ENCODE results near the gene DDX17.

DNA sequence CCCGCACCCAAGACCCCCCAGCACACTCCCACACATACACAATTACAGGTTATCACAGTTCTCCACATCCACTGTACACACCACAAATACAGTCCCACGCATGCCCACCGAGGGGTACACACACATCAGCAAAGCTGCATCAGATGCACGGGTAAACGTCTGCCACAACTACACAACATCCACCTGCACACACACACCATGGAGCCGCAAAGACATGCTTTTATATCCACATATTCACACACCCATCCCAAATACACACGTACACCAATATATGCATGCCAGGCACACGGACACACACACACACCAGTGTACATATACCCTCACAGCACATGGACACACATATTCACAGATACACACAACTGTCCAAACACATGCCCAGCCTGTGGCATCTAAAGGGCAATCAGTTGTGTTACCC lies 45.7 kb downstream of the DDX17 start:
- TF ChIP-seq CSDC2 (CRISPR knock-in tag; IDR thresholded peaks at IDR 0.05) = no peak
- TF ChIP-seq, protein P1, sequence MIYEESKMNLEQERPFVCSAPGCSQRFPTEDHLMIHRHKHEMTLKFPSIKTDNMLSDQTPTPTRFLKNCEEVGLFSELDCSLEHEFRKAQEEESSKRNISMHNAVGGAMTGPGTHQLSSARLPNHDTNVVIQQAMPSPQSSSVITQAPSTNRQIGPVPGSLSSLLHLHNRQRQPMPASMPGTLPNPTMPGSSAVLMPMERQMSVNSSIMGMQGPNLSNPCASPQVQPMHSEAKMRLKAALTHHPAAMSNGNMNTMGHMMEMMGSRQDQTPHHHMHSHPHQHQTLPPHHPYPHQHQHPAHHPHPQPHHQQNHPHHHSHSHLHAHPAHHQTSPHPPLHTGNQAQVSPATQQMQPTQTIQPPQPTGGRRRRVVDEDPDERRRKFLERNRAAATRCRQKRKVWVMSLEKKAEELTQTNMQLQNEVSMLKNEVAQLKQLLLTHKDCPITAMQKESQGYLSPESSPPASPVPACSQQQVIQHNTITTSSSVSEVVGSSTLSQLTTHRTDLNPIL (CRISPR knock-in tag; IDR thresholded peaks at IDR 0.05; ENCODE audit: low read depth) = no peak
- no peak for TF ChIP-seq RARB (CRISPR knock-in tag; IDR thresholded peaks at IDR 0.05)
- no peak for TF ChIP-seq ZFP30 (CRISPR knock-in tag; IDR thresholded peaks at IDR 0.05)
- no peak for TF ChIP-seq OSR1 (CRISPR knock-in tag; IDR thresholded peaks at IDR 0.05)
- TF ChIP-seq ZNF565 (CRISPR knock-in tag; conservative IDR thresholded peaks at IDR 0.05; ENCODE audit: low read depth) = no peak
- no peak for TF ChIP-seq ZFP3 (CRISPR knock-in tag; IDR thresholded peaks at IDR 0.05)
- no peak for TF ChIP-seq ESRRG (CRISPR knock-in tag; IDR thresholded peaks at IDR 0.05)
- TF ChIP-seq ARNTL (CRISPR knock-in tag; IDR thresholded peaks at IDR 0.05; ENCODE audit: borderline replicate concordance, low read depth) = no peak
- TF ChIP-seq GLIS3 (CRISPR knock-in tag; IDR thresholded peaks at IDR 0.05) = no peak
- TF ChIP-seq, protein P2, sequence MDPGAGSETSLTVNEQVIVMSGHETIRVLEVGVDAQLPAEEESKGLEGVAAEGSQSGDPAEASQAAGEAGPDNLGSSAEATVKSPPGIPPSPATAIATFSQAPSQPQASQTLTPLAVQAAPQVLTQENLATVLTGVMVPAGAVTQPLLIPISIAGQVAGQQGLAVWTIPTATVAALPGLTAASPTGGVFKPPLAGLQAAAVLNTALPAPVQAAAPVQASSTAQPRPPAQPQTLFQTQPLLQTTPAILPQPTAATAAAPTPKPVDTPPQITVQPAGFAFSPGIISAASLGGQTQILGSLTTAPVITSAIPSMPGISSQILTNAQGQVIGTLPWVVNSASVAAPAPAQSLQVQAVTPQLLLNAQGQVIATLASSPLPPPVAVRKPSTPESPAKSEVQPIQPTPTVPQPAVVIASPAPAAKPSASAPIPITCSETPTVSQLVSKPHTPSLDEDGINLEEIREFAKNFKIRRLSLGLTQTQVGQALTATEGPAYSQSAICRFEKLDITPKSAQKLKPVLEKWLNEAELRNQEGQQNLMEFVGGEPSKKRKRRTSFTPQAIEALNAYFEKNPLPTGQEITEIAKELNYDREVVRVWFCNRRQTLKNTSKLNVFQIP (CRISPR knock-in tag; IDR thresholded peaks at IDR 0.05; ENCODE audit: borderline replicate concordance, low read depth) = no peak
- TF ChIP-seq, protein P3, sequence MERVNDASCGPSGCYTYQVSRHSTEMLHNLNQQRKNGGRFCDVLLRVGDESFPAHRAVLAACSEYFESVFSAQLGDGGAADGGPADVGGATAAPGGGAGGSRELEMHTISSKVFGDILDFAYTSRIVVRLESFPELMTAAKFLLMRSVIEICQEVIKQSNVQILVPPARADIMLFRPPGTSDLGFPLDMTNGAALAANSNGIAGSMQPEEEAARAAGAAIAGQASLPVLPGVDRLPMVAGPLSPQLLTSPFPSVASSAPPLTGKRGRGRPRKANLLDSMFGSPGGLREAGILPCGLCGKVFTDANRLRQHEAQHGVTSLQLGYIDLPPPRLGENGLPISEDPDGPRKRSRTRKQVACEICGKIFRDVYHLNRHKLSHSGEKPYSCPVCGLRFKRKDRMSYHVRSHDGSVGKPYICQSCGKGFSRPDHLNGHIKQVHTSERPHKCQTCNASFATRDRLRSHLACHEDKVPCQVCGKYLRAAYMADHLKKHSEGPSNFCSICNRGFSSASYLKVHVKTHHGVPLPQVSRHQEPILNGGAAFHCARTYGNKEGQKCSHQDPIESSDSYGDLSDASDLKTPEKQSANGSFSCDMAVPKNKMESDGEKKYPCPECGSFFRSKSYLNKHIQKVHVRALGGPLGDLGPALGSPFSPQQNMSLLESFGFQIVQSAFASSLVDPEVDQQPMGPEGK (CRISPR knock-in tag; IDR thresholded peaks at IDR 0.05; ENCODE audit: borderline replicate concordance) = no peak
- TF ChIP-seq, protein P4, sequence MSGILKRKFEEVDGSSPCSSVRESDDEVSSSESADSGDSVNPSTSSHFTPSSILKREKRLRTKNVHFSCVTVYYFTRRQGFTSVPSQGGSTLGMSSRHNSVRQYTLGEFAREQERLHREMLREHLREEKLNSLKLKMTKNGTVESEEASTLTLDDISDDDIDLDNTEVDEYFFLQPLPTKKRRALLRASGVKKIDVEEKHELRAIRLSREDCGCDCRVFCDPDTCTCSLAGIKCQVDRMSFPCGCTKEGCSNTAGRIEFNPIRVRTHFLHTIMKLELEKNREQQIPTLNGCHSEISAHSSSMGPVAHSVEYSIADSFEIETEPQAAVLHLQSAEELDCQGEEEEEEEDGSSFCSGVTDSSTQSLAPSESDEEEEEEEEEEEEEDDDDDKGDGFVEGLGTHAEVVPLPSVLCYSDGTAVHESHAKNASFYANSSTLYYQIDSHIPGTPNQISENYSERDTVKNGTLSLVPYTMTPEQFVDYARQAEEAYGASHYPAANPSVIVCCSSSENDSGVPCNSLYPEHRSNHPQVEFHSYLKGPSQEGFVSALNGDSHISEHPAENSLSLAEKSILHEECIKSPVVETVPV (CRISPR knock-in tag; IDR thresholded peaks at IDR 0.05) = no peak
- no peak for TF ChIP-seq SNAI2 (CRISPR knock-in tag; IDR thresholded peaks at IDR 0.05)

Data from SK-N-SH treated with all-trans-retinoic acid at 6 μM for 48 hours (cell line).